HEK293 (cell line): Measurements from ENCODE around the gene NAP1L4.

Experiments used
- CTCF ChIA-PET: fragments of 350-600 bp; formaldehyde crosslinking; extraction: SDS; loops from one replicate; lab custom pipeline; 2021; ENCODE audit warnings: antibody characterized with exemption; lab: Yijun Ruan, JAX
- POLR2A ChIA-PET: fragments of 300-600 bp; formaldehyde crosslinking; extraction: SDS; loops from one replicate; lab custom pipeline; 2020; ENCODE audit warnings: antibody characterized with exemption, inconsistent platforms; lab: Yijun Ruan, JAX
- H3K27ac ChIP-seq: fragments of 200-500 bp; sonication (Bioruptor generic); 2 replicates; pipeline ENCODE4 v1.5.1; 2014; ENCODE audit warnings: low read depth, low read length, control low read depth, inconsistent platforms; ENCODE audit errors: extremely low read depth
- H3K36me3 ChIP-seq, 2 experiments: fragments of 200-500 bp in 1 of 2; sonication (Bioruptor generic) in 1 of 2; 1 replicate in 1 of 2; 2 replicates in 1 of 2; pipeline ENCODE4 v1.5.1; 2014 to 2017; ENCODE audit warnings: inconsistent platforms in 2 of 2, low read length in 2 of 2; ENCODE audit not compliant: control insufficient read depth in 2 of 2, insufficient read depth in 1 of 2
- H3K4me1 ChIP-seq: fragments of 200-500 bp; sonication (Bioruptor generic); 2 replicates; pipeline ENCODE4 v1.5.1; 2014; ENCODE audit warnings: mild to moderate bottlenecking, low read length, inconsistent platforms; ENCODE audit not compliant: control insufficient read depth, insufficient read depth
- H3K4me3 ChIP-seq: 2 replicates; pipeline ENCODE4 v1.5.1; 2011; ENCODE audit warnings: low read depth, mild to moderate bottlenecking, control low read depth, low read length, moderate library complexity
- H3K9me3 ChIP-seq: fragments of 200-500 bp; sonication (Bioruptor generic); 2 replicates; pipeline ENCODE4 v1.5.1; 2014; ENCODE audit warnings: low read depth, low read length, inconsistent platforms; ENCODE audit not compliant: control insufficient read depth, insufficient read depth
- GLIS1 ChIP-seq: fragments of 450-650 bp; formaldehyde crosslinking; IDR thresholded peaks from 2 replicates; pipeline ENCODE4 v1.5.1; 2016; ENCODE audit warnings: missing biosample characterization, missing genetic modification characterization
- GLIS2 ChIP-seq: fragments of 450-650 bp; formaldehyde crosslinking; IDR thresholded peaks from 2 replicates; pipeline ENCODE4 v1.5.1; 2016; ENCODE audit warnings: missing biosample characterization, missing genetic modification characterization
- HIC1 ChIP-seq: fragments of 450-650 bp; formaldehyde crosslinking; IDR thresholded peaks from 2 replicates; pipeline ENCODE4 v1.5.1; 2016; ENCODE audit warnings: missing biosample characterization, missing genetic modification characterization
- KLF7 ChIP-seq: fragments of 450-650 bp; formaldehyde crosslinking; IDR thresholded peaks from 2 replicates; pipeline ENCODE4 v1.5.1; 2016; ENCODE audit warnings: missing biosample characterization, missing genetic modification characterization, borderline replicate concordance
- SP2 ChIP-seq: fragments of 450-650 bp; formaldehyde crosslinking; IDR thresholded peaks from 2 replicates; pipeline ENCODE4 v1.5.1; 2016; ENCODE audit warnings: missing biosample characterization, missing genetic modification characterization
- ZBTB20 ChIP-seq: fragments of 450-650 bp; formaldehyde crosslinking; IDR thresholded peaks from 2 replicates; pipeline ENCODE4 v1.5.1; 2016; ENCODE audit warnings: missing biosample characterization, missing genetic modification characterization
- ZEB2 ChIP-seq: fragments of 450-650 bp; formaldehyde crosslinking; IDR thresholded peaks from 2 replicates; pipeline ENCODE4 v1.5.1; 2016; ENCODE audit warnings: missing biosample characterization, missing genetic modification characterization
- ZIC2 ChIP-seq: fragments of 450-650 bp; formaldehyde crosslinking; IDR thresholded peaks from 2 replicates; pipeline ENCODE4 v1.5.1; 2016; ENCODE audit warnings: missing biosample characterization, missing genetic modification characterization
- ZNF248 ChIP-seq: fragments of 450-650 bp; formaldehyde crosslinking; IDR thresholded peaks from 2 replicates; pipeline ENCODE4 v1.5.1; 2017; ENCODE audit warnings: missing biosample characterization, missing genetic modification characterization
- ZNF280D ChIP-seq: fragments of 450-650 bp; formaldehyde crosslinking; IDR thresholded peaks from 2 replicates; pipeline ENCODE4 v1.5.1; 2016; ENCODE audit warnings: missing biosample characterization, missing genetic modification characterization
- ZNF394 ChIP-seq: fragments of 450-650 bp; formaldehyde crosslinking; IDR thresholded peaks from 2 replicates; pipeline ENCODE4 v1.5.1; 2016; ENCODE audit warnings: missing biosample characterization, missing genetic modification characterization, mild to moderate bottlenecking, moderate library complexity, borderline replicate concordance
- ZNF423 ChIP-seq: fragments of 450-650 bp; formaldehyde crosslinking; IDR thresholded peaks from 2 replicates; pipeline ENCODE4 v1.5.1; 2016; ENCODE audit warnings: missing biosample characterization, missing genetic modification characterization
- ZNF776 ChIP-seq: fragments of 450-650 bp; formaldehyde crosslinking; IDR thresholded peaks from 2 replicates; pipeline ENCODE4 v1.5.0; 2017; ENCODE audit warnings: missing biosample characterization, missing genetic modification characterization, borderline replicate concordance
- ZNF843 ChIP-seq: fragments of 450-650 bp; formaldehyde crosslinking; IDR thresholded peaks from 2 replicates; pipeline ENCODE4 v1.5.1; 2016; ENCODE audit warnings: missing biosample characterization, missing genetic modification characterization
- TF ChIP-seq, protein P1 (sequence below): fragments of 450-650 bp; formaldehyde crosslinking; IDR thresholded peaks from 2 replicates; pipeline ENCODE4 v1.5.1; 2017; ENCODE audit warnings: missing biosample characterization, missing genetic modification characterization
- TF ChIP-seq, protein P2 (sequence below): fragments of 450-650 bp; formaldehyde crosslinking; IDR thresholded peaks from 2 replicates; pipeline ENCODE4 v1.5.1; 2016; ENCODE audit warnings: missing biosample characterization, missing genetic modification characterization, low read depth
- TF ChIP-seq, protein P3 (sequence below): fragments of 450-650 bp; formaldehyde crosslinking; optimal IDR thresholded peaks from 2 replicates; pipeline ENCODE3; 2016; ENCODE audit warnings: missing biosample characterization, mild to moderate bottlenecking, missing genetic modification characterization
- TF ChIP-seq, protein P4 (sequence below): fragments of 450-650 bp; formaldehyde crosslinking; IDR thresholded peaks from 2 replicates; pipeline ENCODE4 v1.5.1; 2016; ENCODE audit warnings: missing biosample characterization, missing genetic modification characterization

NAP1L4 gene

GRCh38 chr11:2929531-2929949, 62.6 kb downstream of the NAP1L4 start:
- H3K4me3 ChIP-seq, result peak overlapping the region; percentile 33
- no peaks in the 10 kb centered on the region for H3K36me3 ChIP-seq
- ChIA-PET POLR2A (interaction anchor here (0.6 to 2.3 kb wide), 24 partner anchors 10 to 398 kb away, joined by 3 to 22 read pairs (median 4); partner anchors contain the start of genes CDKN1C and NAP1L4), CTCF (interaction anchor here (0.6 to 3.7 kb wide), 19 partner anchors 9 to 916 kb away, joined by 3 to 25 read pairs (median 5); no protein-coding TSS in a partner anchor)
- H3K9me3 ChIP-seq, result no peaks in the 10 kb centered on the region
- no peak overlapping the region for H3K27ac ChIP-seq
- TF ChIP-seq GLIS2 (tag by site-specific recombination) (peak; percentile 70; the same call in 1 of the 2 replicates), GLIS1 (peak; percentile 52; the same call in 1 of the 2 replicates), ZNF280D (tag by site-specific recombination) (no peak), ZNF776 (tag by site-specific recombination) (no peak), ZNF423 (tag by site-specific recombination) (0 out of 2 replicates have a peak, but pooled peaks have one; percentile 26), SP2 (tag by site-specific recombination) (0 out of 2 replicates have a peak, but pooled peaks have one; percentile 4), KLF7 (tag by site-specific recombination) (no peak), ZNF248 (tag by site-specific recombination) (no peak)
- TF ChIP-seq, protein P1, sequence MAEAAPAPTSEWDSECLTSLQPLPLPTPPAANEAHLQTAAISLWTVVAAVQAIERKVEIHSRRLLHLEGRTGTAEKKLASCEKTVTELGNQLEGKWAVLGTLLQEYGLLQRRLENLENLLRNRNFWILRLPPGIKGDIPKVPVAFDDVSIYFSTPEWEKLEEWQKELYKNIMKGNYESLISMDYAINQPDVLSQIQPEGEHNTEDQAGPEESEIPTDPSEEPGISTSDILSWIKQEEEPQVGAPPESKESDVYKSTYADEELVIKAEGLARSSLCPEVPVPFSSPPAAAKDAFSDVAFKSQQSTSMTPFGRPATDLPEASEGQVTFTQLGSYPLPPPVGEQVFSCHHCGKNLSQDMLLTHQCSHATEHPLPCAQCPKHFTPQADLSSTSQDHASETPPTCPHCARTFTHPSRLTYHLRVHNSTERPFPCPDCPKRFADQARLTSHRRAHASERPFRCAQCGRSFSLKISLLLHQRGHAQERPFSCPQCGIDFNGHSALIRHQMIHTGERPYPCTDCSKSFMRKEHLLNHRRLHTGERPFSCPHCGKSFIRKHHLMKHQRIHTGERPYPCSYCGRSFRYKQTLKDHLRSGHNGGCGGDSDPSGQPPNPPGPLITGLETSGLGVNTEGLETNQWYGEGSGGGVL (tag by site-specific recombination), result 0 out of 2 replicates have a peak, but pooled peaks have one; percentile 20
- TF ChIP-seq, protein P2, sequence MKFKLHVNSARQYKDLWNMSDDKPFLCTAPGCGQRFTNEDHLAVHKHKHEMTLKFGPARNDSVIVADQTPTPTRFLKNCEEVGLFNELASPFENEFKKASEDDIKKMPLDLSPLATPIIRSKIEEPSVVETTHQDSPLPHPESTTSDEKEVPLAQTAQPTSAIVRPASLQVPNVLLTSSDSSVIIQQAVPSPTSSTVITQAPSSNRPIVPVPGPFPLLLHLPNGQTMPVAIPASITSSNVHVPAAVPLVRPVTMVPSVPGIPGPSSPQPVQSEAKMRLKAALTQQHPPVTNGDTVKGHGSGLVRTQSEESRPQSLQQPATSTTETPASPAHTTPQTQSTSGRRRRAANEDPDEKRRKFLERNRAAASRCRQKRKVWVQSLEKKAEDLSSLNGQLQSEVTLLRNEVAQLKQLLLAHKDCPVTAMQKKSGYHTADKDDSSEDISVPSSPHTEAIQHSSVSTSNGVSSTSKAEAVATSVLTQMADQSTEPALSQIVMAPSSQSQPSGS, result no peak
- TF ChIP-seq, protein P3, sequence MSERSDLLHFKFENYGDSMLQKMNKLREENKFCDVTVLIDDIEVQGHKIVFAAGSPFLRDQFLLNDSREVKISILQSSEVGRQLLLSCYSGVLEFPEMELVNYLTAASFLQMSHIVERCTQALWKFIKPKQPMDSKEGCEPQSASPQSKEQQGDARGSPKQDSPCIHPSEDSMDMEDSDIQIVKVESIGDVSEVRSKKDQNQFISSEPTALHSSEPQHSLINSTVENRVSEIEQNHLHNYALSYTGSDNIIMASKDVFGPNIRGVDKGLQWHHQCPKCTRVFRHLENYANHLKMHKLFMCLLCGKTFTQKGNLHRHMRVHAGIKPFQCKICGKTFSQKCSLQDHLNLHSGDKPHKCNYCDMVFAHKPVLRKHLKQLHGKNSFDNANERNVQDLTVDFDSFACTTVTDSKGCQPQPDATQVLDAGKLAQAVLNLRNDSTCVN (tag by site-specific recombination), result peak; percentile 42
- no peaks in the 10 kb centered on the region for H3K4me1 ChIP-seq

DNA sequence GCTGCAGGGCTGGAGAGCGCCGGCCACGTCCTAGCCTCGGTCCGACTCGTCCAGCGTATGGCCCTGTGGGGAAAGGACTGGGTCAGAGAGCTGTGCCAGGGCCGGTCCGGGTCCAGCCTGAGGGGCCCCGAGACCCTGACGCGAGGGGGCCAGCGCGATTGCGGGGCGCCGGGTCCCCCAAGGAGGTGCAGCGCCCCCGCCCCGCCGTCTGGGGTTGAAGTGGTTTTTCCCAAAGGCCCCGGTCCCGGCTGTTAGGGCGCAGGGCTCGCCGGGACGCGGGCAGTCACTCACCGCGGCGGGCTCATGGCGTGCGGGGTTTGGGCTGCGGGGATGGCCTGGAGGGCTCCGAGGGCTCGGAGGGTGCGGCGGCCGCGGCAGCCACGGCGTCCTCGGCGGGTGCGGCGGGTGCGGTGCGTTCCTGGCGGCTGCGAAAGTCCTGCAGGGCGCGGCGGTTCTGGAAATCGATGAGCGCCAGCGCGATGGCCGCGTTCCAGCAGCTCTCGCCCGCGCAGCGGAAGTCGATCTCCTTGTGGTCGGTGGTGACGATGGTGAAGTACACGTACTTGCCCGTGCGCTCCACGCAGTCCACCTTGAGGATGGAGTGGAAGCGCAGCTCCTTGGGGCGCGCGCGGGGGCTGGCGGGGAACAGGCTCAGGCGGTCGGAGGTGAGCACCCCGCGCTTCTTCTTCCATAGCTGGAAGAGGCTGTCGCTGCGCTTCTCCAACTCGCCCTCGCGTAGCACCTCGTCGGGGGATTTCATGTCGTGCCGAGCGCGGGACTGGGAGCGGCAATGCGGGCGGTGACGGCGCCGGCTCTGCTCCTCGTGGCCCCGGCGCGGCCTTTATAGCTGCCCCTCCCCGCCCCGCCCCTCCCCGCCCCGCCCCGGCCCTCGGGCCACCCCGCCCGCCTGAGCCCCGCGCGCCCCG, 63.3 kb downstream of the NAP1L4 start, which contains the start of gene PHLDA2:
Gene PHLDA2 (minus strand): TSS at position 816 of the 926 bp plus-strand sequence. CDS start 56 bp downstream, at position 760.
- ChIA-PET CTCF (interaction anchor here (0.7 to 3.7 kb wide), 11 partner anchors 10 to 396 kb away, joined by 3 to 25 read pairs (median 8); no protein-coding TSS in a partner anchor), POLR2A (interaction anchor here (0.6 to 2.3 kb wide), 24 partner anchors 9 to 398 kb away, joined by 3 to 22 read pairs (median 4); partner anchors contain the start of genes CDKN1C and NAP1L4)
- Histone ChIP-seq H3K4me3 (peak within 1 kb of the TSS; percentile 54), H3K27ac (no peak within 1 kb of the TSS; the same call in 1 of the 2 replicates), H3K4me1 (no peaks in the 10 kb centered on the region), H3K9me3 (no peaks in the 10 kb centered on the region), H3K36me3 (no peaks in the 10 kb centered on the region)
- TF ChIP-seq ZNF394 (tag by site-specific recombination), result peak; percentile 58; the same call in 1 of the 2 replicates
- TF ChIP-seq ZEB2 (tag by site-specific recombination), result peak; percentile 61
- 0 out of 2 replicates have a peak, but pooled peaks have one; percentile 17 for TF ChIP-seq HIC1 (tag by site-specific recombination)
- TF ChIP-seq ZNF843 (tag by site-specific recombination), result 0 out of 2 replicates have a peak, but pooled peaks have one; percentile 44
- 0 out of 2 replicates have a peak, but pooled peaks have one; percentile 34 for TF ChIP-seq ZBTB20 (tag by site-specific recombination)
- TF ChIP-seq, protein P4, sequence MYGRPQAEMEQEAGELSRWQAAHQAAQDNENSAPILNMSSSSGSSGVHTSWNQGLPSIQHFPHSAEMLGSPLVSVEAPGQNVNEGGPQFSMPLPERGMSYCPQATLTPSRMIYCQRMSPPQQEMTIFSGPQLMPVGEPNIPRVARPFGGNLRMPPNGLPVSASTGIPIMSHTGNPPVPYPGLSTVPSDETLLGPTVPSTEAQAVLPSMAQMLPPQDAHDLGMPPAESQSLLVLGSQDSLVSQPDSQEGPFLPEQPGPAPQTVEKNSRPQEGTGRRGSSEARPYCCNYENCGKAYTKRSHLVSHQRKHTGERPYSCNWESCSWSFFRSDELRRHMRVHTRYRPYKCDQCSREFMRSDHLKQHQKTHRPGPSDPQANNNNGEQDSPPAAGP (tag by site-specific recombination), result peak; percentile 89
- TF ChIP-seq ZIC2 (tag by site-specific recombination), result peak; percentile 41; the same call in 1 of the 2 replicates
- TF ChIP-seq, protein P3 (tag by site-specific recombination), result peak; percentile 91
